Prostate gland (tissue), 2 donors: ENCODE measurements around the gene IQGAP2.

Experiments
- POLR2A ChIP-seq: fragments of 450-650 bp; IDR thresholded peaks from one replicate; pipeline ENCODE4 v1.6.1; 2016; ENCODE audit warnings: antibody characterized with exemption, mild to moderate bottlenecking
- TF ChIP-seq, protein P1 (sequence below), 4 experiments: fragments of 200-600 bp in 2 of 4; fragments of 450-650 bp in 2 of 4; sonication (generic) in 2 of 4; IDR thresholded peaks; 1 replicate in 3 of 4; 2 replicates in 1 of 4; pipeline ENCODE4 v1.5.1; 2016 to 2019; ENCODE audit warnings: antibody characterized with exemption in 4 of 4, mild to moderate bottlenecking in 2 of 4, moderate library complexity in 2 of 4

DNA sequence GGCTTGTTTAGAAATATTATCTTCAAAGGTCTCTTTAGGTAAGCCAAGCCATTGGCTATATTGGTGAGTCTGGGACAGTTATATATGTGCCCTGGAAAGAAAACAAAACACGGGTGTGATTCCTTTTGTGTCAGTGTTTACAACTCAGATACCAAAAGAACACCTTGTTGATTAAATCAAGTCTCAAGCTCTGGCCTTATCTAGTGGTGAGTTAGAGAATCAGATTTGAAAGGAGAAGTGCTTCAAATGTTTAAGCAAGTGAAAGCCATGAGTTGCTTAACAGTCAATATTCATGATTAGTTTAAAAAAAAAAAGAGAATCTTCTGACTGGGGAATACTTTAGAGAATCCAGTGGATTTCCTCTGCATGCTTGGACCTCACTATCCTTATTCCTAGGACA is 68.3 kb downstream of the IQGAP2 start:
- TF ChIP-seq, protein P1, sequence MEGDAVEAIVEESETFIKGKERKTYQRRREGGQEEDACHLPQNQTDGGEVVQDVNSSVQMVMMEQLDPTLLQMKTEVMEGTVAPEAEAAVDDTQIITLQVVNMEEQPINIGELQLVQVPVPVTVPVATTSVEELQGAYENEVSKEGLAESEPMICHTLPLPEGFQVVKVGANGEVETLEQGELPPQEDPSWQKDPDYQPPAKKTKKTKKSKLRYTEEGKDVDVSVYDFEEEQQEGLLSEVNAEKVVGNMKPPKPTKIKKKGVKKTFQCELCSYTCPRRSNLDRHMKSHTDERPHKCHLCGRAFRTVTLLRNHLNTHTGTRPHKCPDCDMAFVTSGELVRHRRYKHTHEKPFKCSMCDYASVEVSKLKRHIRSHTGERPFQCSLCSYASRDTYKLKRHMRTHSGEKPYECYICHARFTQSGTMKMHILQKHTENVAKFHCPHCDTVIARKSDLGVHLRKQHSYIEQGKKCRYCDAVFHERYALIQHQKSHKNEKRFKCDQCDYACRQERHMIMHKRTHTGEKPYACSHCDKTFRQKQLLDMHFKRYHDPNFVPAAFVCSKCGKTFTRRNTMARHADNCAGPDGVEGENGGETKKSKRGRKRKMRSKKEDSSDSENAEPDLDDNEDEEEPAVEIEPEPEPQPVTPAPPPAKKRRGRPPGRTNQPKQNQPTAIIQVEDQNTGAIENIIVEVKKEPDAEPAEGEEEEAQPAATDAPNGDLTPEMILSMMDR (IDR thresholded peaks at IDR 0.05): no peak
- TF ChIP-seq POLR2A: no peak
